HG02642 (cell line): ENCODE measurements around the gene DYRK2.

ENCODE experiments used
- ATAC-seq: cut with Tn5 transposase; IDR thresholded peaks from one replicate; pipeline ENCODE4 v1.9.1; 2021; ENCODE audit warnings: mild to moderate bottlenecking; ENCODE audit not compliant: unreplicated experiment, poor library complexity

The DYRK2 gene

DNA sequence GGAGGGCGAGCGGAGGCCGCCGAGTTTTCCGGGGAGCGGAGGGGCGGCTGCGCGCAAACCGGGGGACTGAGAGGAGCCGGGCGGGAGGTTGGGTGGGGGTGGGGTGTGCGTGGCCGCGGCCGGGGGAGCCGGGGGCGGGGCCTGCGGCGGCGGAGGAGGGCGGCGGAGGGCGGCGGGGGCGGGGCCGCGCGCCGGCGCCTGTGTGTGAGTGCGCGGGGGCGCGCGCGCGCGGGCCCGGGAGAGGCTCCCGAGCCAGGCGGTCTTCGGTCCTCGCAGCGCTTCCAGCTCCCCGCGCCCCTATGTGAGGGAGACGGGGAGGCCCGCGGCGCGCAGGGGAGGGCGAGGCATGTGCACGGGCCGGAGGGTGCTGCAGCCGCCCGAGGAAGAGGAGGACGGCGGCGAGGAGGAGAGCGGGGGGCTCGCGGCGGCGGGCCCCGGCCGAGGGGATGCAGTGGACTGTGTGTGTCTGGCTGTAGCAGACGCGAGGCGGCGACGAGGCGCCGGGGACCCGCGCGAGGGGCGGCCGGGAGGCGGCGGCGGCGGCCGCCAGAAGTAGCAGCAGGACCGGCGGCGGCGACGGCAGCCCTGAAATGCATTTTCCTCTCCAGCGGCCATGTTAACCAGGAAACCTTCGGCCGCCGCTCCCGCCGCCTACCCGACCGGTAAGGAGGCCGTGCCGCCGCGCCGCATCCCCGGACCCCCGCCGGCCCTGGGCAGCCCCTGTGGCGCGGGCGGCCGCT is at the start of gene DYRK2:
DYRK2 (plus strand) TSS at position 225 of the 740 bp plus-strand sequence; CDS start at position 614, 389 bp downstream.
- peak; percentile 64 for ATAC-seq

DNA sequence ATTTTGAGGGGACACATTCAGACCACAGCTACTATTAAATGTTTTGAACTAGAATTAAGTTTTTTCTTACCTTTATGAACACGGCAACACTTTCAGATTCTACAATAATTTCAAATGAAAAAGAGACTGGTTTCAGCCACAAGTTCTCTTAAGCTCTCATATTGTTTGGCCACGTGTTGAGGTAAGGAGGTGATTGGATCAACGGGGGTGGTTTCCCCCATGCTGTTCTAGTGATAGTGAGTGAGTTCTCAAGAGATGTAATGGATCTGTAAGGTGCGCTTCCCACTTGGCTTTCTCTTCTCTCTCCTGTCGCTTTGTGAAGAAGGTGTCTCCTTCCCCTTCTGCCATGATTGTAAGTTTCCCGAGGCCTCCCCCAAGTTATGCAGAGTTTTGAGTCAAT is 48.9 kb upstream of the DYRK2 start:
- ATAC-seq: no peak

GRCh38 chr12:67601126-67601525 is 47.4 kb upstream of the DYRK2 start:
- no peak for ATAC-seq

DNA sequence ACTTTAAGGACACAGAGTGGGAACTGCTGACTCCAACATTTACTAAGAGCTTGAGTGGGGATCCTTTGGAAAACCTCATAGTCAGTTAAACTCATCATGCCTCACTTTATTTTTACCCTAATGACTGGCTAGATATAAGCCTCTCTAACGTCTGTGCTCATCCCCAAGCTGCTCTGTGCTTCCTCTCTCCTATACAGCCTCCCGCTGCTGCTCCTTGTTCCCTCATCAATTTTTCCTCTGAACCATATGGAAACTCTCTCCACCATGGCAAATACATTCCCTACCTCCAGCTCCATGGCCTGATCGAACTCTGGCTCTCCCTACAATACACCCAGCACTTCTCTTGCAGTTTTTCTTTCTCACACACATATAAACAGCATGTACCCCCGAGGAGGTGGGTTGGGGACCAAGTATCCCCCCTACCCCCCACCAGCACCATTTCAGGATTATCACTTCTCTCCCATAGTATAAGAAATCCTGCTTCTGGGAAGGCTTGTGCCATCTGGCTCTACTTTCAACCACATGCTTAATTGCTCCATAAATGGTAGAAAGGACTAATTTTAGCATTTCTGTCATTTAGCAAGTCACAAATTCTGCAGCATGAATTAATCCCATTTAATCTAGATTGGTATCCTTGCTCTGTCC is 39.2 kb upstream of the DYRK2 start:
- no peak for ATAC-seq

DNA sequence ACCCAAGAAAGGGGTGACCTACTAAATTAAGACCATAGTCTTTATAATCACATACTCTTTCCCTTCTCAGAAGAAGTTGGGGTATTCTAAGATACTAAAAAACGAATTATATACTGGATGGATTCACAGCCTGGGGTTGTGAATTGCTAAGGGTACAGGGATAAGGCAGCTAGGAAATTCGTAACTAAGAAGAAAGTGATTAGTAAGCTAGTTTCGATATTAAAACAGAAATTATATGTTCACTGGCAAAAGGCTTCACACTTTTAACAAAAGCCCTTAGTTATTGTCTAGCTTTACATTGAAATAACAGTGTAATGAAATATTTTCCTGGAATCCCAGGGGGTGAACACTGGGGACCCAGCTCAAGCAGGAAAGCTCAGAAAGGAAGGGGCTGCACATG is 35.5 kb upstream of the DYRK2 start:
- ATAC-seq: no peak

GRCh38 chr12:67617629-67618028 is 30.9 kb upstream of the DYRK2 start:
- ATAC-seq: no peak

DNA sequence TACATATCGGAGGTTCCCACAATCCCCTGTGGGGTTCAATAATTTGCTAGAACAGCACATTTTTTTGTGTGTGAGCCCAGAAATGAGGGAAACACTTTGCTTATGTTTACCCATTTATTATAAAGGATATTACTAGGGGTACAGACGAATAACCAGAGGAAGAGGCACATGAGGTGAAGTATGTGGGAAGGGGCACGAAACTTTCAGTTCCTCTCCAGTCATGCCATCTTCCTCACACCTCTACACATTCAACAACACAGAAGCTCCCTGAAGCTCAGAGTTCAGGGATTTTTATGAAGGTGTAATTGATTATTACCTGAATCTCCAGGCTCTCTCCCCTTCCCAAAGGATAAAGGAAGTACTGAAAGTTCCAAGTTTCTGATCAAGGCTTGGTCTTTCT is 30.2 kb upstream of the DYRK2 start:
- no peak for ATAC-seq

DNA sequence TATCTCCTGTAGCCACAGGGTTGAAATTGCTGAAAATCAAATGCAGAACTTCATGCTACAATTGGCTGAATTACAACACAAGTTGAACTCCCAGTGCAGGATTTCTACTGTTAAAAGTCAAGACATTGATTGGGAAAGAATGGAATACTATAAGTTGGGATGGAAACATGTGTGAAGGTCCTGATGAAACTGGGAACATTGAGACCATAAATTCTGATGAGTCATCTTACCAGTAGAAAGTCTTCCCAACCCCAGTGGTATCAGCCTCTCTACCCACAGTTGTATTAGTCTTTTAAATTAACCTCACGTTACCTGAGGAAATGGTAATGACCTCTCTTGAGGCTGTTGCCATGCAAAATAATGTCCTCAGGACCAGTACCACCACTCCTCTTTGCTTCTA is 27.4 kb upstream of the DYRK2 start:
- ATAC-seq: no peak

- no peak for ATAC-seq
These were observed 26.6 kb upstream of the DYRK2 start for GRCh38 chr12:67621926-67622325.

GRCh38 chr12:67623259-67623658 is 25.3 kb upstream of the DYRK2 start:
- no peak for ATAC-seq

DNA sequence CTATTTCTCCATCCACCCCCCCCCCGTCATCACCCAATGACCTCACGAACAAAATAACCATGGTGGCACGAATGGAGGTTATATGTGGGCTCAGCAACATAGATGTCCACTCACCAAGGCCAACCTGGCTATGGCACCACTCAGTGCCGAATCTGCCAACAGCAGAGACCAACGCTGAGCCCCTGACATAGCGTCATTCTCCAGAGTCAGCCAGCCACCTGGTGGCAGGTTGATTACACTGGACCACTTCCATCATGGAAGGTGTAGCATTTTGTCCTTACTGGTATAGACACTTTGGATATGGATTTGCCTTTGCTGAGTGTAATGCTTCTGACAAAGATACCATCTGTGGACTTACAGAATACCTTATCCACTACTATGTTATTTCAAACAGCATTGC is 24.2 kb upstream of the DYRK2 start:
- ATAC-seq: no peak

DNA sequence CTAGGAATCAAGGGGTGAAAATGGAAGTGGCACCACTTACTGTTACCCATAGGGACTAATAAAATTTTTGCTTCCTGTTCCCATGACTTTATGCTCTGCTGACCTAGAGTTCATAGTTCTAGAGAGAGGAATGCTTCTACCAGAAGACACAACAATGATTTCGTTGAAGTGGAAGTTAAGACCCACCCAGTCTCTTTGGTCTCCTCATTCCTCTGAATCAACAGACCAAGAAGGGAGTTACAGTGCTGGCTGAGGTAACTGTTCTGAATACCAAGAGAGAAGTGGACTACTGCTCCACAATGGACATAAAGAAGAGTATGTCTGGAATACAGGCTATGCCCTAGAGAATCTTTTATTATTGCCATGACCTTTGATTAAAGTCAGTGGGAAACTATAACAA is 23.5 kb upstream of the DYRK2 start:
- ATAC-seq: no peak

- no peak for ATAC-seq
These were observed 22.4 kb upstream of the DYRK2 start for GRCh38 chr12:67626156-67626555.

GRCh38 chr12:67630373-67631088 is 18.0 kb upstream of the DYRK2 start:
- ATAC-seq: peak; percentile 99

- ATAC-seq: no peak
These were observed 16.5 kb upstream of the DYRK2 start for GRCh38 chr12:67632005-67632404.

GRCh38 chr12:67633024-67633610 is 15.4 kb upstream of the DYRK2 start:
- no peak for ATAC-seq

- no peak for ATAC-seq
These were observed 14.8 kb upstream of the DYRK2 start for GRCh38 chr12:67633708-67634107.

DNA sequence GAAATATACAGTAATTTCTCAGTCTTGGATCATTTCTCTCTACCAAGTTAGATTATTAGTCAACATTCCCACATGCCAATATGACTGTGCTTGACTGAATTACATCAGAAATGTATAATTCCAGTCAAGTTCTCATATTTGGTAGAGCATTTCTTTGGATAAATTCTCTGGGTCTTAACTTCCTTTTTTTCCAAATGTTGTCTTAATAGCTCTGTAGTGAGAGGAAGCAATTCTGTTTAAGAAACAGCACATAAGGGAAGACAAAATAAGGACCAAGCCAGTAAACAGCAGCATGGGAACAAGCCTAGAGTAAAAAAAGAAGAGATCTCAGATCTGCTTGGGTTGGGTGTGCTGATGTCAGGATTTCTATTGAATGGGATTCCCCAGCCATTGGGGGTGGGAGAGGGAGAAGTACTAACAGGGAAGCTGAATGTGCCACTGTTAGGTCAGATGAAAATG is 14.2 kb upstream of the DYRK2 start:
- no peak for ATAC-seq

- ATAC-seq: no peak
These were observed 10.8 kb upstream of the DYRK2 start for GRCh38 chr12:67637718-67638117.

DNA sequence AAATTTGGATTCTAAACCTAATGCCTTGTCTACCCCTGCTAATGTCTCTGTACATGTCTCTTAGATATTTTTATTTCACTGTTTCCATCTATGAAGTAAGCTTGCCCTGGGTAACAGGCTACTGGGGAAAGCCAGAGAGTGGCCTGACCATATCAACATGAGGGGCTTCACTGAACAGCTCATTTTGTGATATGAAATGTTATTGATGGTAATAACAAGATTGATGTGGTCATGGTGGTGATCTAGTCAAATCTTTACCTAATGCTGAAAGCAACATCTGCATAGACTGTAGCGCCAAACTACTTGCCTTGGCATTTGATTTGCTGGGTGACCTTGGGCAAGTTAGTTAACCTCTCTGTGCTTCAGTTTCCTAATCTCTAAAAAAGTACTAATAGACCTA is 9.9 kb upstream of the DYRK2 start:
- ATAC-seq: no peak

DNA sequence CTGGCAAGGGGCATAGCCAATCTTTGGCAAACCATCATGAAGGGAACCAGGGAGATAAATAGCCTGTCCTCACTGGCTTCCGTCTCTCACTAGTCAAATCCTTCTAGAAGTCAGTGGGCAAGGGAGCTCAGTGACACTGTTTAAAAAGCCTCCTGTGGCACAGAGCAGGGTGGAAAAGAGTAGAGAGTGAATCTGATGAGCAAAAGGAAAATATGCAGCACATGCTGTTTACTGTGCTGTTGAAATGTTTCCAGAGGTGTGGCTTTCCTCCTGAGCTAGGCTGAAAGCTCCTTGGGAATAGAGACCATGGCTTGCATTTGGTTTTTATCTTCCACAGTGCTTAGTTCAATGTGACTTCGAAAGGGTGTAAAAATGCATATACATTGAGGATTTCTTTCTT is 7.7 kb upstream of the DYRK2 start:
- no peak for ATAC-seq
